GM23338 (cell line): ENCODE measurements around the gene CHAT.

ENCODE experiments used
- EZH2 ChIP-seq: fragments of 200-600 bp; sonication (generic); IDR thresholded peaks from one replicate; pipeline ENCODE4 v1.8.0; 2017; ENCODE audit warnings: antibody characterized with exemption, mild to moderate bottlenecking, low read depth; ENCODE audit not compliant: unreplicated experiment
- JUNB ChIP-seq: IDR thresholded peaks from one replicate; pipeline ENCODE4 v1.6.1; 2016; ENCODE audit warnings: antibody characterized with exemption; ENCODE audit not compliant: unreplicated experiment
- POLR2AphosphoS5 ChIP-seq: IDR thresholded peaks from 2 replicates; pipeline ENCODE4 v1.6.1; 2016; ENCODE audit warnings: antibody characterized with exemption, low read depth
- TF ChIP-seq, protein P1 (sequence below), 2 experiments: fragments of 200-600 bp in 1 of 2; sonication (generic) in 1 of 2; conservative IDR thresholded peaks; 2 replicates each; pipeline versions ENCODE4 v1.5.1 to v1.6.1; 2016 to 2017; ENCODE audit warnings: antibody characterized with exemption in 2 of 2, low read depth in 2 of 2, mild to moderate bottlenecking in 2 of 2, moderate library complexity in 1 of 2
- TF ChIP-seq, protein P2 (sequence below): IDR thresholded peaks from one replicate; pipeline ENCODE4 v1.6.1; 2018; ENCODE audit warnings: antibody characterized with exemption; ENCODE audit not compliant: unreplicated experiment

DNA sequence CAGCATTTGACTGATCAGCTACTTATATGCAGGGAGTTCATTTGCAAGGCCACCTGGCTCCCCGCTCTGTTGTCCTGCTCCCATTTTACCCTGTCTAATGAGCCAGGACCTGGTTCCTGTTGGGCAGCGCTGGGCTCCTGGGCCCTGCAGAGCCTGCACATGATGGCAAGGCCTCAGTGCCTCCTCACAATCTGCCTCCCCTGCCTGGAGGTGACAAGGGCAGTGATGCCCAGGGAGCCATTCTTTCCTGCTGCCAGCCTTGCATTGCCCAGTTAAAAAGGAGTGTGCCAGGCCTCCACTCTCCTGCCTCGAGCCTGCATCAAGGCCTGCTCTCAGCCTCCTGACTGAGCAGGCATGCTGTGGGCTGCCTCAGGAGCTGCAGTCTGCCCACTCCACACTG lies 28.5 kb downstream of the CHAT start:
- TF ChIP-seq, protein P1, sequence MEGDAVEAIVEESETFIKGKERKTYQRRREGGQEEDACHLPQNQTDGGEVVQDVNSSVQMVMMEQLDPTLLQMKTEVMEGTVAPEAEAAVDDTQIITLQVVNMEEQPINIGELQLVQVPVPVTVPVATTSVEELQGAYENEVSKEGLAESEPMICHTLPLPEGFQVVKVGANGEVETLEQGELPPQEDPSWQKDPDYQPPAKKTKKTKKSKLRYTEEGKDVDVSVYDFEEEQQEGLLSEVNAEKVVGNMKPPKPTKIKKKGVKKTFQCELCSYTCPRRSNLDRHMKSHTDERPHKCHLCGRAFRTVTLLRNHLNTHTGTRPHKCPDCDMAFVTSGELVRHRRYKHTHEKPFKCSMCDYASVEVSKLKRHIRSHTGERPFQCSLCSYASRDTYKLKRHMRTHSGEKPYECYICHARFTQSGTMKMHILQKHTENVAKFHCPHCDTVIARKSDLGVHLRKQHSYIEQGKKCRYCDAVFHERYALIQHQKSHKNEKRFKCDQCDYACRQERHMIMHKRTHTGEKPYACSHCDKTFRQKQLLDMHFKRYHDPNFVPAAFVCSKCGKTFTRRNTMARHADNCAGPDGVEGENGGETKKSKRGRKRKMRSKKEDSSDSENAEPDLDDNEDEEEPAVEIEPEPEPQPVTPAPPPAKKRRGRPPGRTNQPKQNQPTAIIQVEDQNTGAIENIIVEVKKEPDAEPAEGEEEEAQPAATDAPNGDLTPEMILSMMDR (conservative IDR thresholded peaks at IDR 0.05; ENCODE audit: low read depth in 2 of 2), result no peak
- TF ChIP-seq POLR2AphosphoS5, result no peak
- no peak for TF ChIP-seq EZH2
- TF ChIP-seq, protein P2, sequence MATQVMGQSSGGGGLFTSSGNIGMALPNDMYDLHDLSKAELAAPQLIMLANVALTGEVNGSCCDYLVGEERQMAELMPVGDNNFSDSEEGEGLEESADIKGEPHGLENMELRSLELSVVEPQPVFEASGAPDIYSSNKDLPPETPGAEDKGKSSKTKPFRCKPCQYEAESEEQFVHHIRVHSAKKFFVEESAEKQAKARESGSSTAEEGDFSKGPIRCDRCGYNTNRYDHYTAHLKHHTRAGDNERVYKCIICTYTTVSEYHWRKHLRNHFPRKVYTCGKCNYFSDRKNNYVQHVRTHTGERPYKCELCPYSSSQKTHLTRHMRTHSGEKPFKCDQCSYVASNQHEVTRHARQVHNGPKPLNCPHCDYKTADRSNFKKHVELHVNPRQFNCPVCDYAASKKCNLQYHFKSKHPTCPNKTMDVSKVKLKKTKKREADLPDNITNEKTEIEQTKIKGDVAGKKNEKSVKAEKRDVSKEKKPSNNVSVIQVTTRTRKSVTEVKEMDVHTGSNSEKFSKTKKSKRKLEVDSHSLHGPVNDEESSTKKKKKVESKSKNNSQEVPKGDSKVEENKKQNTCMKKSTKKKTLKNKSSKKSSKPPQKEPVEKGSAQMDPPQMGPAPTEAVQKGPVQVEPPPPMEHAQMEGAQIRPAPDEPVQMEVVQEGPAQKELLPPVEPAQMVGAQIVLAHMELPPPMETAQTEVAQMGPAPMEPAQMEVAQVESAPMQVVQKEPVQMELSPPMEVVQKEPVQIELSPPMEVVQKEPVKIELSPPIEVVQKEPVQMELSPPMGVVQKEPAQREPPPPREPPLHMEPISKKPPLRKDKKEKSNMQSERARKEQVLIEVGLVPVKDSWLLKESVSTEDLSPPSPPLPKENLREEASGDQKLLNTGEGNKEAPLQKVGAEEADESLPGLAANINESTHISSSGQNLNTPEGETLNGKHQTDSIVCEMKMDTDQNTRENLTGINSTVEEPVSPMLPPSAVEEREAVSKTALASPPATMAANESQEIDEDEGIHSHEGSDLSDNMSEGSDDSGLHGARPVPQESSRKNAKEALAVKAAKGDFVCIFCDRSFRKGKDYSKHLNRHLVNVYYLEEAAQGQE, result no peak
- TF ChIP-seq JUNB, result no peak
